OCI-M1 (cell line): ENCODE results near the gene WNK2.

ENCODE experiments used
- DNase-seq: peaks from one replicate; lab custom pipeline; 2025; lab: John Stamatoyannopoulos, UW

WNK2 gene

GRCh38 chr9:93161786-93162562, 22.0 kb upstream of the WNK2 start:
- no peak for DNase-seq

DNA sequence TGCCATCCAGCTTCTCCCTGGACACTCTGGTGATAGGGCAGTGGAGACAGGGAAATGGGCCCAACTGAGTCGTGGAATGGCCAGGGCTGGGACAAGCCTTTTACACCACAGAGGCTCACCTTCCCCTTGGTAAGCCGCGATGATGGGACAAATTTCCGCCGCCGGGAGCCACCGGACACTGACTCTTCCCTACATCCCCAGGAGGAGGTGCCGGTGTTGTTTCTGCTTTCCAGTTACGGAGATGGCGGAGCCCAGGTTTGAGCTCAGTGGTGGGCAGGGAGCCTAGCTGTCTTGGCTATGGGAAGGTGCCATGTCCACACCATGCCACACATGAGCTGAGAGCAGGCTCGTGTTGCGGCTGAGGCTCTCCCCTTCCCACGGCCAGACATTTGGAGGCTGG, 19.9 kb upstream of the WNK2 start:
- no peak for DNase-seq

DNA sequence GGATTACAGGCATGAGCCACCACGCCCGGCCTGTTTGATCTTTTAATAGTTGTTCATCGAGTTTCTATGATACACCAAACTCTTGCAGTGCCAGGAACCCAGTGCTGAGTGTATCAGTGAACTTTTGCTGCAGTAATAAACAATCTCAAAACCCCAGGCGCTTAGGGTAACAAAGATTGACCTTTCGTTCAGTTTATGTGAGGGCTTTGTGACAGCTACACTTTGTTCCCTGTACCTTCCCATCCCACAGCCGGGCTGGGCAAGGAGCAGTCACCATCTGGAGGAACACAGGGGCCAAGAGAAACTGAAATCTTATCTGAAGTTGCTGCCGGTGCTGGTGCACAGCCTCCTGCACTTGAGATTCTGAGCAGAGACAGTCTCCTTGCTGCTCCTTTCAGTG, 17.2 kb upstream of the WNK2 start:
- no peak for DNase-seq

GRCh38 chr9:93167185-93167584, 16.8 kb upstream of the WNK2 start:
- DNase-seq, result no peak

DNA sequence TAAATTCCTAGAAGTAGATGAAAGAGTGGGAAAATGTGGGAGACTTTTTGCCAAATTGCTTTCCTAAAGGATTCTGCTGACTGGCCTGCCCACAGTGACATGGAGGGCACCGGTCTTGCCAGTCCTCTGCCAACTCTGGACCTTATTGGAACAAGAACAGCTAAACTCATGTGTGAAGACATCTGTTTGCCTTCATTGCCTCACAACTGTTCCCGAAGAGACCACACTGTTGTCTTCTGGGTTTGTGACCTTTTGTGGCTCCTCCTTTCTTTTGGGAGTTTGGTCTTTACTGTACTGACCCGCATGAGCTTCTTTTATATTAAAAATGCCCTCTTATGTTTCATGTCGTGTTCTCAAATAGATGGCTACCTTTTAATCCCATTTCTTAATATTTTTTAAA, 16.1 kb upstream of the WNK2 start:
- DNase-seq, result no peak

DNA sequence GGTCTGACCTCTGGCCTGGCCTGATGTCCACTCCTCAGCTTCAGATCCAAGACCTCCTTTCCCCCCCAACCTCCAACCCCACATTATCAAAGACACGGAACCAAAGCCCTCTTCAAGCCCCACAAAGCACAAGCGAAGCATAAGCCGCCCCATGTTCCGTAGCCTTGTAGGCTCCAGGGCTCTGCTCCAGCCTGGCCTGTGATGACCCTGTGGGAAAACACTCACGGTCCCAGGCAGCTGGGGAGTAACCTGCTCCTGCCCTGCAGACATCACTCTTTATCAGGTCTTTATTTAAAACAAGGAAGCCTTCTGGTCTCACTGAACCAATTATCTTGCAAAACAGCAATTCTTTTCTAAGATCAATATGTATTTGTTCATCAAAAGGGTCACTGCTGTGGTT, 15.4 kb upstream of the WNK2 start:
- DNase-seq, result no peak

DNA sequence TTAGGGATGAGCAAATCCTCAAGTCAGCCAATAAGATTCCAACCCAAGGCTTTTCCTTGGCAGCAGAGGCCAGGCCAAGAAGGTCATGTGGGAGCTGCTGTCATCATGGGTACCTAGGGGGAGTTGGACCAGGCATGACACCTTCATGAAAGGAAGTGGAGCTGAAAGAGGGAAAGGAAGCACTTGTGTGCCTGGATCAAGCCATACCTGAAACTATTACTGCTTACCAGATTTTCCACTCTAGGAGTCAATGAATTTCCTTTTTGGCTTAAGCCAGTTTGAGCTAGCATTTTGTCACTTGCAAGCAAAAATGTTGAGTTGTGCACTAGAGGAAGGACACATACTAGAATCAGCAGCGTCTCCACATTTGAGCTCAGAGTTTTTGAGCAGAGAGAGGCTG, 14.5 kb upstream of the WNK2 start:
- DNase-seq, result no peak

DNA sequence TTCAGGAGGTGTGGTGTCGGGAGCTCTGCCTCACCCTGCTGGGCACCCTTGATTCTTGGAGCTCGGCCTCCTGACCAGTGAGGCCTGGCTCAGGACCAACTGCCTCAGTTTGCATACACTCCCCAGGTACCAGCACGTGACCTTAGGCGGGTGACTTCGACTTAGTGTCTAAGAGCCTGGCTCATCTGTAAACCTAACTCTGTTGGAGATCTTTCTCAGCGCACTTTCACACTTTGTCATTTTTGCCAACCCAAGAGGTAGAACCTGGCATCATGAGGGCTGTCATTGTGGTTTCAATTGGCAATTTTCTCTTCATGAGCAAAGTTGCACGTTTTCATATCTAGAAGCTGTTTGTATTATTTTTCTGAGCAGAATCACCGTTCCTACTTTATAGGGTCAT, 13.4 kb upstream of the WNK2 start:
- DNase-seq, result no peak

GRCh38 chr9:93171261-93171990, 12.5 kb upstream of the WNK2 start:
- peak; percentile 33 for DNase-seq

DNA sequence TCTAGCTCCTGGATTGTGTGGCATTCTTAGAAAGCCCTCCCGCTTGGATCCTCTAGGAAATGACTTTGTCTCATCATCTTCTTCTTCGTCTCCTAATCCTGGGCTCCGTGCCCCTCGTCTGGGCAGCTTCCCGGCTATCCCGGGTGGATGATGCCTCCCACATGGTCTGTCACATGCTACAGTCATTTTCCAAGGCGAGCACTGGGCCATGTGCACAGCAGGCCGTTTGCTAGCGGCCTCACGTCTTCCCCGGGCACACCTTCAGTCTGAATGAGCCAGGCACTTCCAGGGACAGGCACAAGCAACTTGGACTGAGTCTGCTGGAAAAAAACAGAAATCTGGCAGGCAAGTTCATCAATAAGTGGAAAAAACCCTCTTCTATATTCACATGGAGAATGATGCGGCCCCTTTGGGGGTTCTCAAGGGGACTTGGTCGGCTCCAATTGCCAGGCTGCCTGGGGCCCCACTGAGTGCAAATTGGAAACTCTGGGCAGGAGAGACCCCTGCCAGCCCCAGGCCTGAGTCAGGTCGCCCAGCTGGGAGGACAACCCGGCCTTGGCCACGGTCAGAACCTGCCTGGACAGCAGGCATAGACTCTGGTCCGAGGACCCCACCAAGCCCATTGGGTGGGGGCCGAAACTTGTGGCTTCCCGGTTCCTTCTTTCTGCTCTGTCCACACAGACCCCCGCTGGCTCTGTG, 11.1 kb upstream of the WNK2 start:
- DNase-seq, result no peak

DNA sequence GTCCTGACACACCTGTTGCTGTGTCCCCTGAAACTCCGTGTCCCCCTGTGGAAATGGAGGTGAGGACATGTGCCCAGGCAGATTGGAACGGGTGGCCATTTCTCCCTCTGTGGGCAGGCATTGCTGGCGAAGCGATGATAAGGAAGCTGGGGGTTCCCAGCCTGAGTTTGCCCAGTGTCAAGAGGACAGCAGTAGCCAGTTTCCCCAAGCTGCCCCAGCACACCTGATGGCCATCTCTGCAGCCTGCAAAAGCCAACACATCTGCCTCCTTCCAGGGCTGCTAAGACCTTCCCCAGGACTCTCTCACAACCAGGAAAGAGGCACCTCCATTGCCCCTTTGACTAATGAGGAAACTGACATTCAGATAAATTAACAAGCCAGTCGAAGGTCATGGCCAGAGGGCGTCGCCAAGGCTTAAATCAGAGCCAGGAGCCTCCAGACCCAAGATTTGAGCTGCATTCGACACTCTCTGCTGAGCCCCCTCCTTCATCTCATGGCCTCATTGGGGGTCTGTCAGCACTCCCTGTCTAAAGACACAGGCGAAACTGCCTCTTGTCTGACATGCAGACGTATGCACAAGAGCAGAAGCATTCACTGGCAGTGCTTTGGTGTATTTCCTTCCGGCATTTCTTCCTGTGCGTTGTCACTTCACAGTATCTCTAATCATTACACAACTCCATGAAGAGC, 10.4 kb upstream of the WNK2 start:
- no peak for DNase-seq

DNA sequence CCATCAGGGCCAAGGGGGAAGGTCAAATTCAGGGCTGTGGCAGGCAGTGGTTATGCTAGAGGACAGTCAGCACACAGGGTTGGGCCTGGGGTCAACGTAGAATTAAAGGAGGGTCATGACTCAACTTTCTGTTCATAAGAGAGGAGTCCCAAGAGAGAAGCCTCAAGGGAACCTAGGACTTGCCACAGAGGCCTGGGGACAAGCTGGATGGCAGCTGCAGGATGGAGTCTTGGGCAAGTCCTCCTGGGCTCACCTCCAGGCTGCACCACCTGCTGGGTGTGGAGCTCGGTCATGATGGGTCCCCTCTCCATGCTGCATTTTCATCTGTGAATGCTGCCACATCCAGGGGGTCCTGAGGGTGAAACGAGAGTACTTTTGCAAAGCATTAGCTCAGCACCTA, 9.0 kb upstream of the WNK2 start:
- DNase-seq, result no peak

GRCh38 chr9:93177676-93178075, 6.3 kb upstream of the WNK2 start:
- DNase-seq, result no peak

DNA sequence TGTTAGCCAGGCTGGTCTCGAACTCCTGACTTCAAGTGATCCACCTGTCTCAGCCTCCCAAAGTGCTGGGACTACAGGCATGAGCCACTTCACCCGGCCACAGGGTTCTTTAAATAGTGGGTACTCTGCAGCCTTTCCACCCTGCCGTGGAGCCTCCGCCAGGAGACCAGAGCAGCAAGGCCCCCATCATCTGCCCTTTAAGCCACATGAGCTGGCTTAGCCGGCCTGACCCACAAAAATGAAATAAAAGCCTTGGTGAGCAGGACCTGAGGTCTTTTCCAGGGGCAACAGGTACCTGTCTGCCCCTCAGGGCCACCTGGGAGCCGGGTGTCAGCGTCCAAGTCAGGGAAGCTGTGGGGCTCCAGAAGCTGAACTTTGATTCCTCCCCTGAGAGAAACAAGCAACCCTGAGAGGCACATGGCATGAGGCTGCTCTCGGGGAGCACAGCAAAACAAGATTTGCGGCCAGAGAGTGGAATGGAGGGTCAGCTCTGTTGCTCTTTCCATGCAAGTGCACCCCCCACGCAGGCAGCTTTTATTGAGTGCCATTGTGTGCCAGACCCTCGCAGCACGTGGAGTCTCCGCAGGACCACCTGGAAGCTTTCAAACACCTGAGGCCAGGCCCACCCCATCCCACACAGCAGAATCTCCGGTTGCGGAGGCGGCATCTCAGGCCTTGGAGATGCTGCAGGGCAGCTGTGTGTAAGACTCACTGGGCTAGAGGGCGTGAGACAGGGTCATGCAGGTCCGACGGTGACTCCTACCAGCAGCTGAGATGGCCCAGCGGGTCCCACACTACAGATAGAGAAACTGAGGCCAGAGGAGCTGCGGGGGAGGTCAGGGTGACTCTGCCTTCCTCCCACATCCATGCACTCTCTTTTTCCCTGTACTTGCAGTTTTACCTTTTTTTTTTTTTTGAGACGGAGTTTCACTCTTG, 4.8 kb upstream of the WNK2 start:
- no peak for DNase-seq

GRCh38 chr9:93180938-93181337, 3.0 kb upstream of the WNK2 start:
- no peak for DNase-seq

- DNase-seq, result no peak
Observed at GRCh38 chr9:93181672-93182435, 2.1 kb upstream of the WNK2 start.

DNA sequence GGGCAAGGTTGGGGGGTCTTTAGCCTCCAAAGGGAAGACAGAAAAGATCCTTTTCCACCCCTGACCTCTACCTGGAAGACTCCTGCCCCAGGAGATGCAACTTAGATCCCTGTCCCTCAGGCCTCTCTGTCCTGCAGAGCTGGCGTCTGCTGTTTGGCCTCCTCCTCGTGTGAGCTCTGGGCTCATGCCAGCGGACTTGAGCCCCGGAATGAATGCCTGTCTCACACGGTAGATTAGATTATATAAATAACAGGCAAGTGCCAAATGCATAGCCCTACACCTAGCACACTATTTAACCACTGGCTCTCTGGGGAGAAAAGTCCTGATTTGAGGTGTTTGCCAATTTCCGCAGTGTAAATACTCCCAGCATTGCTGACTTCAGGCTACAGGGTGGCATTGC, 1.4 kb upstream of the WNK2 start:
- DNase-seq, result no peak

GRCh38 chr9:93183131-93183662, 742 bp upstream of the WNK2 start:
- no peak for DNase-seq

DNA sequence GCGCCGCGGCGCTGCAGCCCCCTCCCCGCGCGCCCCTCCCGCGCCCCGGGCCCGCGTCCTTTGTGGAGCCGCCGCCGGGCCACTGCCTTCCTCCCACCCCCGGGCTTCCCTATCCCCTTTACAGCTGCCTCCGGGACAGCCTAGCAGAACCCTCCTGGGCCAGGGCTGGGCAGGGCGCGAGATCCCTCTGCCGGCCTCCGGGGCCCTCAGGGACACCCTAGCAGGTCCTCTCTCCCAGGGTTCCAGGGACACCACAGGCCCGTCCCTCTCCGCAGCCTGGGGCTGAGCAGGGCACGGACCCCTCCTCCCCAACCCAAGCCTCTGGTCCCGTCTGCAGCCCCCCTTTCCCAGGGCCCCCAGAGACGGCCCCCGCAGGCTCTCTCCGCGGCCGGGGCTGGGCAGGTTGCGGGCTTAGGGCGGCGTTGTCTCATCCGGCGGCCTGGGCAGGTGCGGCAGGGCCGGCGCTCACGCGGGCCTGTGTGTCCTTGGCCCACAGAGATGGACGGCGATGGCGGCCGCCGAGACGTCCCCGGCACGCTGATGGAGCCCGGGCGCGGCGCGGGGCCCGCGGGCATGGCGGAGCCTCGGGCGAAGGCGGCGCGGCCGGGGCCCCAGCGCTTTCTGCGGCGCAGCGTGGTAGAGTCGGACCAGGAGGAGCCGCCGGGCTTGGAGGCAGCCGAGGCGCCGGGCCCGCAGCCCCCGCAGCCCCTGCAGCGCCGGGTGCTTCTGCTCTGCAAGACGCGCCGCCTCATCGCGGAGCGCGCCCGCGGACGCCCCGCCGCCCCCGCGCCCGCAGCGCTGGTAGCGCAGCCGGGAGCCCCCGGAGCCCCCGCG, 710 bp downstream of the WNK2 start:
- no peak for DNase-seq
